8988T (cell line): ENCODE results near the gene GLI3.
"Not testable (repeated sequence)": the region's sequence is repeated elsewhere in the genome, so short reads cannot be mapped to it uniquely, and the experiment has no call there.

Experiments
- DNase-seq: peaks from one replicate; pipeline ENCODE4 v3.0.0; 2011

Gene GLI3

DNA sequence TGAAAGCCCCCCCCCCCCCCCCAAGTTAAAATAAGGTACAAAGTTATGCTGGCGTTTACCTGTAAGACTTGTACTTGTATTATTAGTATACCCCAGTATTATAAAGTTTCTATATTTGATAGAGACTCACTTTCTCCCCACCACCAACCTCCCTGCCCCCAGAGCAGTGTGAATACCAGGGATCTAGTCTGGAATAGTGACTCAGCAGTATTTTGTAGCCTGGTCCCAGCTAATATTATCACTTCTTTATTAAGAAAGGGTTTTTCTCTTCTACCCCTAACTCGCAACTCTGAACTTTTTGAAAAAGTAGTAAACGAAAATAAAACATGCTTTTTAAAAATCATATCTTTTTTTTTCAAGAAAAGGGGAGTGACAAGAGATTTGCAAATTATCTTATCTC, 26.7 kb downstream of the GLI3 start:
- no peak for DNase-seq

DNA sequence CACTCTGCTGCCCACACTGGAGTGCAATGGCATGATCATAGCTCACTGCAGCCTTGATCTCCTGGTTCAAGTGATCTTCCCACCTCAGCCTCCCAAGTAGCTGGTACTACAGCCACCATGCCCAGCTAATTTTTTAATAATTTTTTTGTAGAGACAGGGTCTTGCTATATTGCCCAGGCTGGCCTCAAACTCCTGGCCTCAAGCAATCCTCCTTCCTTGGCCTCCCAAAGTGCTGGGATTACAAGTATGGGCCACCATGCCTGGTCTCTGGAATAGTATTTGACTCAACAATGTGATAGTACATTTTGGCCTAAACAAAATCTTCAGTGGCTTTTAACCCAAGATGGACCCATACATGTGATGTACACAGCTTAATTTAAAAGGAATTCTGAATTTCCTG, 27.9 kb downstream of the GLI3 start:
- DNase-seq: not testable (repeated sequence)

GRCh38 chr7:42208572-42208971, 28.4 kb downstream of the GLI3 start:
- DNase-seq: no peak

GRCh38 chr7:42207420-42207819, 29.6 kb downstream of the GLI3 start:
- DNase-seq: no peak

DNA sequence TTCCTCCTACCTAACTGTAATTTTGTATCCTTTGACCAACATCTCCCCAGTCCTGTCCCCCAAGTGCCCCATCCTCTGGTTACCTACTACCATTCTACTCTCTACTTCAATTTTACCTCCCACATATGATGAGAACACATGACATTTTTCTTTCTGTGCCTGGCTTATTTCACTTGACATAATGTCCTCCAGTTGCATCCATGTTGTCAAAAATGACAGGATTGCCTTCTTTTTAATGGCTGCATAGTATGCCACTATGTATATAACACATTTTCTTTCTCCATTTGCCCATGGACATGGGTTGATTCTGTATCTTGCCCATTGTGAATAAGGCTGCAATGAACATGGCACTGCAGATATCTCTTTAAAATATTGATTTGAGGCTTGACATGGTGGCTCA, 33.7 kb downstream of the GLI3 start:
- no peak for DNase-seq

DNA sequence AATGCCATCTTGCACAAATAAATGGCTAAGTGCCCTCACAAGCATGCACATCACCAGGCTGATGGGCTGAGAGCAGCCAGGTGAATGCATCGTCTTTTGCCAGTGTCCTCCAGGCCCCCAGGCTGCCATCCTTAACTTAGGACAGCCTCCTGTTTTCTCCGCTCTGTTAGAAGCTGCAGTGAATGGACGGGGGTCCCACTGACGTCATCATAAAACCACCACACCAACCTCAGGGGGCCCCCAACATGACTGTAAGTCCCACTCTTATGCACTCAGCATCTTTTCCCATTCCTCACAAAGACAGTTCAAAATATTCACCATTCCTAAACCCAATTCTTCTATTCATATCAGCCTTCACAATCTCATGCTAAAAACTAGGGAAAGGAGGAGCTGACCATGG, 34.4 kb downstream of the GLI3 start:
- no peak for DNase-seq

DNA sequence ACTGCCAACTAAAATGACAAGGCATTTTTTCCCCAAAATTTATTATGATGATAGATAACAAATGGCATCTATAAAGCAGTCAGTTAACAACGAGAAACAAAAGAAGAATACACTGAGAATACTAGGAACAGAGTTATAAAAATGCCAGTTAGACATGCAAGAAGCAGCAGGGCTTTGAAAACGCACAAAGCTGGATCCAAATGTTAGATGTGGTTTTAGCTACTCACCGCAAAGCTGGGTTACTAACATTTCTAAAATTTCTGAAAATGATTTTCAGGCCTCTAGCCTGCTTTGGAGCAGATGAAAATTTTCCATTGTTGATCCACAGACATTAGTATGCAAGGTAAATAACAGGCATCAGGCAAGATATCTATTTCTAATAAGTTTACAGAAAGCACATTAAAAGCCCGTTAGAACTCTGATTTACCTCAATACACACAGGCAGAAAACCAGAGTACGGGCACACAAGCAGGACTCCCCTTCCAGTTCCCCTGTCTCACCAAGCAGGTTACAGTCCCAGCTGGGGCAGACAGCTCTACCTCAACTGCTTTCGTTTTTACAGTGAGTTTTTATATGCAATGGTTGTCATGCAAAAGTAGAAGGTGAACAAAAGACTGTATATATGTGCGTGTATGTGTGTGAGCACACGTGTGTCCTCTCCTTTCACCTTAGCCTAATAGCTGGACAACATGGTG, 37.9 kb downstream of the GLI3 start:
- DNase-seq: no peak

GRCh38 chr7:42198296-42198695, 38.7 kb downstream of the GLI3 start:
- no peak for DNase-seq

DNA sequence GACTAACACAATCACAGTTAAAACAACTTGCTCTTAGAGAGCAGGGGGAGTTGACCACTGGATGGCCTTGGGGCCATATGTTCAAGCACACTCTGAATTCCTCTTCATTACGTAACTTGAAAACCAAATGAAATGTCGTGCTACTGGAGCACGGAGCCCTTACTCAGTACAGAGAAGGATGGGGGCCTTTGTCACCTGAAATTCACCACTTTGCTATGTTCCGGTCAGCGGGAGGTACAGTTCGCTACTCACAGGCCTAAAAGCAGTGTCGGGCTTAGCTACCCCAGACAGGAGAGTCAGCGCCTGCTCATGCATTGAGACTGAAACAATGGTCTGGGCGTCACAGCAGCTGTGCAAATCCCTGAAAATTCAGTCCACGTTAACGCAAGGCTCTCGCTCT, 39.6 kb downstream of the GLI3 start:
- no peak for DNase-seq

- DNase-seq: no peak
Observed at GRCh38 chr7:42194238-42194637, 42.8 kb downstream of the GLI3 start.

DNA sequence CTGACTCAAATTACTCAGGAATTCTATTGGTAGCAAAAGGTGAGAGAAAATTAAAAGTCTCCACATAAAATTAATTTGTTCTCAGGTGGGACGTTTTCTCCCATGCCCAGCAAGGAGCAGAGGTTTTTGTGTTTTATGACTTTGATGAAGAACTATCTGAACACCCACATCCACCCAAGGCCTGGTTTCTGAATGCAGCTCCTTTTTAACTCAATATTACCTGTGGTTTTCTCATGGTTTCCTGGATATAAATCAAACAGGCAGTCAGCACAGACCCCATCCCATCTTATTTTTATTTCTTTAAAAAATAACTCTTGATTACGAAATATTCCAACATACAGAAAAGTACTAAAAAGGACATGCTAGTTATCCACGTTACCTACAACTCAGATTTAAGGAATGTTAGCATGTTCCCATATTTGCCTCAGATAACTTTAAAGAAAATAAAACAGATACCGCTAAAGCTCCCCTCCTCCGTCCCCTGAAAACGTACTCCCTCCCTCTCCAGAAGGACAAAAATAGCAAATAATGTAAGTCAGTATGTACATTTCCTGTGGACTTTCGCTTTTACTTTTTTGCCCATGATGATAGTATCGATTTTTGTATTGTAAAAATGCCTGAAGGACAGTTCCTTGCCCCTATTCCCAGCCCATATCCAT, 43.4 kb downstream of the GLI3 start:
- no peak for DNase-seq

- DNase-seq: no peak
Observed at GRCh38 chr7:42192851-42193461, 44.1 kb downstream of the GLI3 start.

- DNase-seq: no peak
Observed at GRCh38 chr7:42192066-42192465, 44.9 kb downstream of the GLI3 start.

DNA sequence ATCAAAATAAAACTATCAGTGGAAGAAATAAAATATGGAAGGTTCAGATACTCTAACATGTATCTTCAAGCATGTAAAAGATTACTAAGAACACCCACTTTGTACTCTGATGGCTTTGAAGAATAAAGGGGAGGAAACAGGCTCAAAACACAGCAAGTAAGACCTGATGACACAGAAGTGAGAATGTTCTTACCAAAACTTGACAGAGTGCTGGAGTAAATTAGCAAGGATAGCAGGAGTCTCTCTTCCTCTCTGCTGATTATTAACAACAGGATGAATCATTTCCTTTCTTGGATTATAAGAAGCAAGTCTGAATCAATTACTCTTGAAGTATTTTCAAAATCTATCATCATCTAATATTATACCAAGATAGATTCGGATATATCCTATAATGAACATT, 47.5 kb downstream of the GLI3 start:
- no peak for DNase-seq

DNA sequence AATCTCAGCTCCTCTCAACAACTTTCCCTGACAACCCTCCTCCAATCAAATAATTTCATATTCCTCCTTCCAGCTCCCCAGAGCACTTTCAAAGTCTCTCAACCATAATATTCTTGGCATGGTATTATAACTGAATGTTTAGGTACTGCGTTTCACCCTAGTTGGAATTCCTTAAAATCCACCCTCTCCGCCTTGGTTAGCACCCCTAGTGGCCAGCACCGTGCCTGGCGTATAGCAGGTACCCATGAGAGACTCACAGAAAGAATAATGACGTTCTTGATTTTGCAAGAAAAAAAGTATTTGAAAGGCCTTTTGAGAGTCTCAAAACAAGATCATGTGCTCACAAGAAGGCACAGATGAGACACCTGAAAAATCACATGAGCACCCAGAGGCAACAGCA, 50.9 kb downstream of the GLI3 start:
- no peak for DNase-seq

DNA sequence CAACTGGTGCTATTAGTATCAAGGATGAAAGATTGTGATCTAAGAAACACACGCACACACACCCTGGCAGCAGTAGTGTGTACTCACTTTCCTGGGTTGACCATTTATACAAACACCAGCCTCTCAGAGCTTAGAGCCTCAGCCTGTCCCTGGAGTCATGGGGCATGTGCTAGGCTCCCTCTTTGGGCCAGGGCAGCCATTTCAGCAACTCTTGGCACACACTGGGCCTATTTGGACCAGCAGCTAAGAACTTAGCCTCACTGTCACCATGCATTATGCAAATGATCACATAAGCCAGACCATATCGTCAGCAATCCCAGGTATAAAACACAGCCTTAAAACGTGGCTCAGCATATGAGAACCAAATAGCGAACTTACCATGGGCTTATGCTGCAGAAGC, 51.3 kb downstream of the GLI3 start:
- DNase-seq: no peak

GRCh38 chr7:42183547-42183946, 53.5 kb downstream of the GLI3 start:
- no peak for DNase-seq

DNA sequence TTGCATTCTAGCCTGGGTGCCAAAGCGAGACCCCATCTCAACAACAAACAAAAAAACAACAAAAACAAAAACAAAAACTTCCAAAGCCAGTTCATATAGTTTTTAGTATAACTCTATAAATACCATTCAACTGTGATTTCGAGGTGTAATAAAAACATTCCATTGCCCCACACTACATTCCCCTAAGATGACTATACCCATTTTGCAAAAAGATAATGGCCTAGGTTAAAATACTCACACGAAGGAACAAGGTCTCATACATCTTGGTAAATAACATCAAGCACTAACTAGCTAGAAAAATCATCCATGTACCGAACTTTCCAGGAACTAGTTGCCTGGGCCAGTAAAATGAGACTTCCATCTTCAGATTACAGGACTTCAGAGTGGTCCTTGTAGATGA, 55.4 kb downstream of the GLI3 start:
- no peak for DNase-seq

DNA sequence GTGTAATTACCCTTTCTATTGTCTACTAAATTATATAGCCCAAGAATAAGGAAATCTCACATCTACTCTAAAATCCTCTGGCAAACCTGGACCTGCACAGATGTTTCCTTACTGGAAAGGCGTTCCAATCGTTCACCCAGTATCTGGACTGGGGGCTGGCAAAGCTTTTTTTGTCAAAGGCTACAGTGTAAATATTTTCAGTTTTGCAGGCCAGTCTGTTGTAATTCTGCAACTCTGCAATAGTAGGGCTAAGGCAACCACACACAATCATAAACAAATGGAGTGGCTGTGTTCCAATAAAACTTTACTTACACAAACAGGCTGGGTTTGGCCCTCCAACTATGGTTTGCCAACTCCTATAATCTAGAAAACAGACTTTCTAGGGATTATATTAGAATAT, 56.2 kb downstream of the GLI3 start:
- DNase-seq: no peak

- no peak for DNase-seq
Observed at GRCh38 chr7:42176724-42177101, 60.3 kb downstream of the GLI3 start.

DNA sequence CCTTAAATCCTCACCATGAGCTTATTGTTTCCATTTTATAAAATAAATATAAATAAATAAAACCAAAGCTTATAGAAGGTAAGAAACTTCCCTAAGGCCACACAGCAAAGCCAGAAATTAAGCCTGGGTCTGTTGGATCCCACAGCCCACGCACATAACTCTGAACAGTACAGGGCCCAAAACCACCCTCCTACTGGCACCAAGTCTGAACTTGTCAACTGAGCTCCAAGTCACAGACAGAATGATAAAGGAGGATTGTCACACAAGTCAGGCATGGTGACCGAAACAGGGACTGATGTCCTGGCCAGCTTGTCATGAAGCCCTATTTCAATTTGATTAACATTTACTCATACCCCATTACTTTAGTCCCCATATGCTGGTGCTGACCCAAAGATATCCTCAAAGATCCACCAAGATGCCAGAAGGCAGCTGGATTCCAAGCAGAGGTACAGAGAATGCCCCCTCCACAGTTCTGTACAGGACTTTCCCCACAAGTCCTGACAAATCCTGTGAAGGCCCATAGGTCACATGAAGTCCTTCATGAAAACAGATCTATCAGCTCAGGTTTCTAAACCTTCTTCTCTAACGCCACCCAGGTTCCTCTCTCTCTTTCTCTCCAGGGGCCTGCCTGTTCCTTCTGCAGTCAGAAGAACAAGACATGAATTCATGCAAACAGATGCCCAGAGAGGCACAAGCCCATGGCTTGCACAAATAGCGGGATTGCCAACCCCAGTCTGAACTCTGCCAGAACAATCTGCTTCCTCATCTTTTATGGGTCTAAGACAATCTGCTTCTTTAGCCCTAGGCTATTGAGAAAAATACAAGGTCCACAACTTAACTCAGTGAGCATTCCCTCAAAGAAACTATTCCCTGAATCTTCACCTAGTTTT, 60.9 kb downstream of the GLI3 start:
- DNase-seq: no peak

DNA sequence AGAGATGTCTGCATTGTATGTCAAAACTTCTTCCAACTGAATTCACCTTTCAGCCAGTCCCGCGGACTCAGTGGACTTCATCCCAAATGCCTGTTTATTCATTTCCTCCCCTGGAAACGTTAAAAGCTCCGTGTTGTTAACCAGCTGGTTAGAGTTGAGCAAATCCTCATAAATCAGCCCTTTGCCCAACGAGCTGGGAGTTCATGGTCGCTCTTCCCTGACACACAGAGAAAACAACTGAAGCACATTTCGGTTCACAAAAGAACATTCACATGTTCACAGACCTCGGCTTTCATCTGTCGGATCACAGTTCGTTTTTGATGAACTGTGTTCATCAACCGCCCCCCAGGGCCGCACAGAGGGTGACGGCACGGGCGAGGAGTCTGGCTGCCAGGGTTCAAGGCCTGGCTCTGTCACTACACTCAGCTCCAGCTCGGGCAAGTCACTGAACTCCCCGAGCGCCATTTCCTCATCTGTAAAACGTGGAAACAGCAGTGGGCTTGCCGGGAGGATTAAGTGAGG, 62.6 kb downstream of the GLI3 start:
- no peak for DNase-seq

- no peak for DNase-seq
Observed at GRCh38 chr7:42170724-42171123, 66.3 kb downstream of the GLI3 start.
